CD14-positive monocyte (primary cell): Measurements from ENCODE around the gene ZNF69. TPM values are rescaled to one million over a fixed set of nuclear protein-coding genes. Genes with fewer than 3 reads are reported as not detected.

Experiments
- DNase-seq, 3 donors: peaks; one replicate each; pipeline ENCODE4 v3.0.0-alpha.2; 2011 to 2022
- H2AFZ ChIP-seq: 2 replicates; pipeline ENCODE4 v1.6.0; 2012; ENCODE audit warnings: mild to moderate bottlenecking, low read depth, low read length, inconsistent platforms; ENCODE audit not compliant: insufficient read depth, poor library complexity, severe bottlenecking
- H3K27ac ChIP-seq, 2 donors: 1 replicate in 1 of 2; 2 replicates in 1 of 2; pipeline ENCODE4 v1.5.1; 2012 to 2013; ENCODE audit warnings: low read length in 2 of 2, control low read depth in 1 of 2, inconsistent platforms in 1 of 2, low read depth in 1 of 2, mild to moderate bottlenecking in 1 of 2
- H3K27me3 ChIP-seq, 2 donors: one replicate each; pipeline versions ENCODE4 v1.6.0 to v1.6.1; 2011 to 2013; ENCODE audit warnings: low read length in 2 of 2; ENCODE audit not compliant: control insufficient read depth in 2 of 2, insufficient read depth in 2 of 2
- H3K36me3 ChIP-seq, 2 donors: replicated peaks in 1 of 2; 1 replicate in 1 of 2; 2 replicates in 1 of 2; pipeline versions ENCODE4 v1.5.1 to v1.6.1; 2012 to 2013; ENCODE audit warnings: low read length in 2 of 2, control low read depth in 1 of 2, inconsistent platforms in 1 of 2, mild to moderate bottlenecking in 1 of 2; ENCODE audit not compliant: insufficient read depth in 2 of 2, control insufficient read depth in 1 of 2
- H3K4me1 ChIP-seq, 2 donors: 1 replicate in 1 of 2; 2 replicates in 1 of 2; pipeline versions ENCODE4 v1.5.1 to v1.6.1; 2012 to 2013; ENCODE audit warnings: low read length in 2 of 2, control low read depth in 1 of 2, inconsistent platforms in 1 of 2, mild to moderate bottlenecking in 1 of 2, moderate library complexity in 1 of 2; ENCODE audit not compliant: insufficient read depth in 2 of 2, control insufficient read depth in 1 of 2
- H3K4me2 ChIP-seq: replicated peaks from 2 replicates; pipeline ENCODE3; 2012; ENCODE audit warnings: low read length, moderate library complexity, mild to moderate bottlenecking; ENCODE audit not compliant: poor library complexity, severe bottlenecking; ENCODE audit errors: extremely low read depth
- H3K4me3 ChIP-seq, 3 experiments: fragments of 200-600 bp in 1 of 3; sonication (generic) in 1 of 3; replicated peaks in 1 of 3; 1 replicate in 2 of 3; 2 replicates in 1 of 3; pipeline ENCODE4 v1.5.1; 2011 to 2013; ENCODE audit warnings: low read length in 3 of 3, mild to moderate bottlenecking in 3 of 3, control low read depth in 2 of 3, low read depth in 2 of 3, inconsistent platforms in 1 of 3, moderate library complexity in 1 of 3
- H3K79me2 ChIP-seq: 2 replicates; pipeline ENCODE4 v1.6.0; 2012; ENCODE audit warnings: mild to moderate bottlenecking, control low read depth, inconsistent platforms, low read length, moderate library complexity; ENCODE audit not compliant: insufficient read depth
- H3K9ac ChIP-seq: 2 replicates; pipeline ENCODE4 v1.6.0; 2017; ENCODE audit warnings: low read length, mild to moderate bottlenecking; ENCODE audit not compliant: insufficient read depth, poor library complexity, severe bottlenecking
- H3K9me3 ChIP-seq, 2 donors: replicated peaks in 1 of 2; 1 replicate in 1 of 2; 2 replicates in 1 of 2; pipeline versions ENCODE4 v1.5.1 to v1.6.1; 2012 to 2013; ENCODE audit warnings: low read length in 2 of 2, control low read depth in 1 of 2; ENCODE audit not compliant: control insufficient read depth in 1 of 2, insufficient read depth in 1 of 2
- H4K20me1 ChIP-seq: 2 replicates; pipeline ENCODE4 v1.6.0; 2012; ENCODE audit warnings: mild to moderate bottlenecking, low read length, control low read depth, moderate library complexity; ENCODE audit not compliant: insufficient read depth
- H3K27ac Mint-ChIP-seq, 7 donors: one replicate each; pipeline ENCODE4 v1.8.0; 2020; ENCODE audit warnings: mild to moderate bottlenecking in 7 of 7, mixed read lengths in 7 of 7, moderate library complexity in 6 of 7, inconsistent platforms in 2 of 7
- H3K27me3 Mint-ChIP-seq, 3 donors: one replicate each; pipeline ENCODE4 v1.8.0; 2021 to 2022; ENCODE audit warnings: low read depth in 3 of 3, mild to moderate bottlenecking in 3 of 3, mixed read lengths in 3 of 3, moderate library complexity in 3 of 3, inconsistent platforms in 1 of 3
- H3K36me3 Mint-ChIP-seq, 2 donors: one replicate each; pipeline ENCODE4 v1.8.0; 2020; ENCODE audit warnings: mixed read lengths in 2 of 2, inconsistent platforms in 1 of 2, mild to moderate bottlenecking in 1 of 2
- H3K4me1 Mint-ChIP-seq: one replicate; pipeline ENCODE4 v1.8.0; 2020; ENCODE audit warnings: mild to moderate bottlenecking, mixed read lengths
- H3K4me3 Mint-ChIP-seq, 2 donors: one replicate each; pipeline ENCODE4 v1.8.0; 2020; ENCODE audit warnings: mild to moderate bottlenecking in 2 of 2, mixed read lengths in 2 of 2, moderate library complexity in 1 of 2
- H3K9me3 Mint-ChIP-seq, 7 donors: one replicate each; pipeline ENCODE4 v1.8.0; 2020 to 2022; ENCODE audit warnings: mixed read lengths in 7 of 7, mild to moderate bottlenecking in 6 of 7, moderate library complexity in 6 of 7, inconsistent platforms in 2 of 7
- WGBS: methylation state at CpG from one replicate; pipeline ENCODE4 v1.1.5; 2013; ENCODE audit warnings: missing lambda C conversion rate; ENCODE audit not compliant: insufficient coverage; 5-methylcytosine and 5-hydroxymethylcytosine counted together
- intact Hi-C, 2 donors: fragments of 100-400 bp; cut with micrococcal nuclease; formaldehyde crosslinking; loops; one replicate each; pipeline versions ENCODE4 v1.15.0 to v1.15.1; 2023
- polyA plus RNA-seq, 3 donors: library from polyadenylated mRNA; depleted of rRNA in 1 of 3; unstranded in 2 of 3; stranded (reverse) in 1 of 3; fragments of 300-500 nt in 2 of 3; fragments of >200 nt in 1 of 3; fragmentation: Illumina TruSeq in 2 of 3; gene quantifications; 1 replicate in 2 of 3; 2 replicates in 1 of 3; pipeline ENCODE4 v1.2.3, GENCODE V29; 2012 to 2021
- TF ChIP-seq, protein P1 (sequence below): fragments of 200-600 bp; IDR thresholded peaks from one replicate; pipeline ENCODE4 v1.8.0; 2022; ENCODE audit warnings: antibody characterized with exemption, mild to moderate bottlenecking

Gene ZNF69
- polyA plus RNA-seq, 3 donors, result 0.98 to 1.7 (median 1.1) TPM

DNA sequence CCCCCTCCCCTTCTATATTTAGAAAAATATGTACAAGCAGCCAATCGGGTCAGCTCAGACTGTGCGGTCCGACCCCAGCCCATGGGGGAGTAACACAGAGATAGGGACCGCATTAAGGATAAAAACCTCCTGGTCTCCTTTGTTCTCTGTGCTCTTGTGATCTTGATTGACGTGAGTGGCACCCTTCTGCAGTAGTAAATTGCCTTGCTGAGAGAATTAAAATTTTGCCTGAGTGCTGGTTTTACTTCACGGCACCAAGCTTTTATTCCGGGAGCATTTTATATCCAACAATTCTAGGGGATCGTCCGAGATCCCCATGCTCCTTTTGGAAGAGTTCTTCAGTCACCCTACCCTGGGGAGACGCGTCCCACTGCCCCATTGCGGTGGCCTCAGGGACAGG lies 7.0 kb upstream of the ZNF69 start:
- no peak overlapping the region for H3K4me3 ChIP-seq
- peaks cover 2% of the 10 kb centered on the region for H3K4me1 Mint-ChIP-seq
- H3K9me3 Mint-ChIP-seq, result peaks cover 14 to 33% (median 25%) of the 10 kb centered on the region in 7 donors
- H3K4me2 ChIP-seq, result no peak overlapping the region
- peaks cover 10 to 22% of the 10 kb centered on the region in 2 donors for H3K9me3 ChIP-seq
- 95% methylated on average over 10 of the region's 12 CpGs for WGBS
- no peaks in the 10 kb centered on the region for H3K36me3 ChIP-seq
- no peak overlapping the region for H3K4me3 Mint-ChIP-seq
- H3K27me3 ChIP-seq, result no peaks in the 10 kb centered on the region
- H3K27ac Mint-ChIP-seq, result peak overlapping the region in 1 of 7 donors; percentile 60
- H3K27ac ChIP-seq, result no peak overlapping the region
- H4K20me1 ChIP-seq, result no peaks in the 10 kb centered on the region
- H3K9ac ChIP-seq, result no peak overlapping the region
- peaks cover 2 to 9% (median 2%) of the 10 kb centered on the region in 3 donors for H3K27me3 Mint-ChIP-seq
- DNase-seq, result no peak
- no peaks in the 10 kb centered on the region for H3K79me2 ChIP-seq
- TF ChIP-seq, protein P1, sequence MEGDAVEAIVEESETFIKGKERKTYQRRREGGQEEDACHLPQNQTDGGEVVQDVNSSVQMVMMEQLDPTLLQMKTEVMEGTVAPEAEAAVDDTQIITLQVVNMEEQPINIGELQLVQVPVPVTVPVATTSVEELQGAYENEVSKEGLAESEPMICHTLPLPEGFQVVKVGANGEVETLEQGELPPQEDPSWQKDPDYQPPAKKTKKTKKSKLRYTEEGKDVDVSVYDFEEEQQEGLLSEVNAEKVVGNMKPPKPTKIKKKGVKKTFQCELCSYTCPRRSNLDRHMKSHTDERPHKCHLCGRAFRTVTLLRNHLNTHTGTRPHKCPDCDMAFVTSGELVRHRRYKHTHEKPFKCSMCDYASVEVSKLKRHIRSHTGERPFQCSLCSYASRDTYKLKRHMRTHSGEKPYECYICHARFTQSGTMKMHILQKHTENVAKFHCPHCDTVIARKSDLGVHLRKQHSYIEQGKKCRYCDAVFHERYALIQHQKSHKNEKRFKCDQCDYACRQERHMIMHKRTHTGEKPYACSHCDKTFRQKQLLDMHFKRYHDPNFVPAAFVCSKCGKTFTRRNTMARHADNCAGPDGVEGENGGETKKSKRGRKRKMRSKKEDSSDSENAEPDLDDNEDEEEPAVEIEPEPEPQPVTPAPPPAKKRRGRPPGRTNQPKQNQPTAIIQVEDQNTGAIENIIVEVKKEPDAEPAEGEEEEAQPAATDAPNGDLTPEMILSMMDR, result no peak
- H3K4me1 ChIP-seq, result no peaks in the 10 kb centered on the region
- intact Hi-C loops, result loop anchor here (2.0 to 5.0 kb wide), 2 partner anchors 83 to 262 kb away; partner anchors contain the start of gene ZNF491 (in 1 of the 2)
- H2AFZ ChIP-seq, result no peak overlapping the region
- H3K36me3 Mint-ChIP-seq, result no peaks in the 10 kb centered on the region

DNA sequence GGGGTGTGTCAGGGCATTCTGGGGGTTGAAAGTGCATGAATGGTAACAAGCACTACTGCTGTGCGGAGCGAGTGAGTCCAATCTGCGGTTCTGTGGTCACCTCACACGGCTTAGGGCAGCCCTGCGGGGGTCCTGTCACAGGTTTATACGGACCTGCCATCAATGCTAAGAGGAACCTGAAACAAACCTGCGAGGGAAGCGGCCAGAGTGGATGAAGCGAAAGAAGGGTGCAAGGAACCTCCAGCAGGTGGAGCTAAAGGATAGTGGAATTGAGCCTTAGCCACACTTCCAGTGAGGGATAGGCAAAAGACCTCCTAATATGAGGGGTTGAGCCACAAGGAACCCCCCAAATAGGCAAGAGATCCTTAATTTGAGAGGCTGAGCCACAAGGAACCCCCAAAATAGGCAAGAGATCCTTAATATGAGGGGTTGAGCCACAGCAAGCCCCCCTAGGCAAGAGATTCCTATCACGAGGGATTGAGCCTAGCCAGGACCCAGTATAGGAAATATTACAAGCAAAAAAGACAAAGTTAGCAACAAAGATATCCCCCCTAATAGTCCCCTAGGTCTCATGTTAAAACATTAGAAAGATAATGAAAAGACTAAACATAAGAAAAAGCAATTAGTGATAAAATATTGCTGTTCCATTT lies 6.3 kb upstream of the ZNF69 start:
- H3K27ac Mint-ChIP-seq, result peak overlapping the region in 1 of 7 donors; percentile 60
- Histone ChIP-seq H3K9ac (no peak overlapping the region), H2AFZ (no peak overlapping the region), H3K79me2 (no peaks in the 10 kb centered on the region), H3K4me1 (no peaks in the 10 kb centered on the region), H3K27me3 (no peaks in the 10 kb centered on the region), H3K4me3 (no peak overlapping the region), H4K20me1 (no peaks in the 10 kb centered on the region), H3K27ac (no peak overlapping the region), H3K4me2 (no peak overlapping the region), H3K9me3 (peaks cover 10 to 22% of the 10 kb centered on the region in 2 donors), H3K36me3 (no peaks in the 10 kb centered on the region)
- intact Hi-C loops, result loop anchor here (2.0 to 5.0 kb wide), 2 partner anchors 84 to 262 kb away; partner anchors contain the start of gene ZNF491 (in 1 of the 2)
- H3K27me3 Mint-ChIP-seq, result peaks cover 2 to 9% (median 2%) of the 10 kb centered on the region in 3 donors
- no peaks in the 10 kb centered on the region for H3K36me3 Mint-ChIP-seq
- TF ChIP-seq, protein P1, result peak; percentile 70
- peaks cover 15 to 37% (median 28%) of the 10 kb centered on the region in 7 donors for H3K9me3 Mint-ChIP-seq
- H3K4me1 Mint-ChIP-seq, result peaks cover 2% of the 10 kb centered on the region
- peak; percentile 36 to 66 (median 57) for DNase-seq
- 9% methylated on average over 8 of the region's 10 CpGs for WGBS
- H3K4me3 Mint-ChIP-seq, result no peak overlapping the region
